ENCODE measurements around the gene PREB. TPM values are rescaled to one million over a fixed set of nuclear protein-coding genes. Genes with fewer than 3 reads are reported as not detected.

The PREB gene
- total RNA-seq, 2 experiments from 2014 or later: 59.7 to 59.9 TPM

DNA sequence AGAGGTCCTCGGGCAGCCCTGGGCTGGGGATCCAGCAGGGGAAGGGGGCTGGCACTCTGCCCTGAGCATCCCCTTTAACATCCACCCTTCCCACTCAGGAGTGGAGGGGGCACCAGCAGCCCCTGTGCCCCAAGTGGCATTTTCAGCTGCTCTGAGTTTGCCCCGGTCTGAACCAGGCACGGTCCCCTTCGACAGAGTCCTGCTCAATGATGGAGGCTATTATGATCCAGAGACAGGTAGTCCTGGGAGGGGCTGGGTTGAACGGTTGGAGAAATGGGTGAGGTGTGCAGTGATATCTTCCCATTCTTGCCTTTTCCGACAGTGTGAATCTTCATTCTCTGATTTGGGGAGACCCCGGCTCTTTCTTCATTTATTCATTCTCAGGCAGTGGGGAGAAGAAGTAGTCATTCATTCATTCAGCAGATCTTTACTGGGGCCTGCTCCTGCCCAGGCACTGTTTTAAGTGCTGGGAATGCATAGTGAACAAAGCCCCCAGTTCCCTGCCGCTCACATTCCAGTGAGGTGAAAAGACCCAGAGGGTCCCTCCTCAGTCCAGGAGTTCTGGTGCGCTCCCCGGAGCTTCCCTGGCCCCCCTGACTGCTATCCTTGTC lies 49.3 kb downstream of the PREB start:
- ATAC-seq (no peak), DNase-seq (no peak)
- no peaks in the 10 kb centered on the region for H3K9me3 Mint-ChIP-seq (ENCODE audit: low read depth)
- ChIA-PET POLR2A (no interaction called here), CTCF (interaction anchor here (0.8 to 5.7 kb wide), 4 partner anchors 14 to 123 kb away, joined by 3 to 30 read pairs (median 4); partner anchors contain the start of gene AGBL5)
- H3K4me1 Mint-ChIP-seq: peaks cover 32% of the 10 kb centered on the region
- H3K27ac Mint-ChIP-seq: peak overlapping the region; percentile 38
- H3K36me3 Mint-ChIP-seq (ENCODE audit: low read depth): no peaks in the 10 kb centered on the region
- peak overlapping the region; percentile 77 for H3K4me3 Mint-ChIP-seq
- H3K27me3 Mint-ChIP-seq: no peaks in the 10 kb centered on the region
- intact Hi-C loops (cut with DNase I, micrococcal nuclease): loop anchor here in 1 of 2 experiments (5.0 kb wide), 1 partner anchor 123 kb away; no protein-coding TSS in a partner anchor

- ChIA-PET POLR2A (interaction anchor here (2.1 kb wide), 1 partner anchor 13 kb away, joined by 6 read pairs; the partner anchor contains the start of gene OST4), CTCF (interaction anchor here (0.8 to 5.7 kb wide), 4 partner anchors 15 to 122 kb away, joined by 3 to 30 read pairs (median 4); partner anchors contain the start of gene AGBL5)
- no peak for DNase-seq
- Mint-ChIP-seq H3K4me1 (peaks cover 32% of the 10 kb centered on the region), H3K4me3 (no peak overlapping the region), H3K9me3 (ENCODE audit: low read depth) (no peaks in the 10 kb centered on the region), H3K27me3 (no peaks in the 10 kb centered on the region), H3K36me3 (ENCODE audit: low read depth) (no peaks in the 10 kb centered on the region), H3K27ac (no peak overlapping the region)
- intact Hi-C loops (cut with DNase I, micrococcal nuclease): loop anchor here in 1 of 2 experiments (5.0 kb wide), 1 partner anchor 122 kb away; no protein-coding TSS in a partner anchor
- no peak for ATAC-seq
These were observed 50.0 kb downstream of the PREB start for GRCh38 chr2:27084297-27085061.

GRCh38 chr2:27083410-27084296 lies 50.8 kb downstream of the PREB start:
- POLR2A ChIA-PET: interaction anchor here (0.6 to 2.1 kb wide), 3 partner anchors 12 to 34 kb away, joined by 3 to 6 read pairs (median 4); partner anchors contain the start of gene OST4
- intact Hi-C loops (cut with DNase I, micrococcal nuclease): no loop called here
- Mint-ChIP-seq H3K36me3 (ENCODE audit: low read depth) (no peaks in the 10 kb centered on the region), H3K4me3 (no peak overlapping the region), H3K4me1 (peaks cover 32% of the 10 kb centered on the region), H3K9me3 (ENCODE audit: low read depth) (no peaks in the 10 kb centered on the region), H3K27ac (no peak overlapping the region), H3K27me3 (no peaks in the 10 kb centered on the region)
- DNase-seq (no peak), ATAC-seq (no peak)
- CTCF ChIA-PET: interaction anchor here (0.5 to 5.7 kb wide), 3 partner anchors 32 to 183 kb away, joined by 3 to 30 read pairs (median 3); partner anchors contain the start of gene AGBL5

DNA sequence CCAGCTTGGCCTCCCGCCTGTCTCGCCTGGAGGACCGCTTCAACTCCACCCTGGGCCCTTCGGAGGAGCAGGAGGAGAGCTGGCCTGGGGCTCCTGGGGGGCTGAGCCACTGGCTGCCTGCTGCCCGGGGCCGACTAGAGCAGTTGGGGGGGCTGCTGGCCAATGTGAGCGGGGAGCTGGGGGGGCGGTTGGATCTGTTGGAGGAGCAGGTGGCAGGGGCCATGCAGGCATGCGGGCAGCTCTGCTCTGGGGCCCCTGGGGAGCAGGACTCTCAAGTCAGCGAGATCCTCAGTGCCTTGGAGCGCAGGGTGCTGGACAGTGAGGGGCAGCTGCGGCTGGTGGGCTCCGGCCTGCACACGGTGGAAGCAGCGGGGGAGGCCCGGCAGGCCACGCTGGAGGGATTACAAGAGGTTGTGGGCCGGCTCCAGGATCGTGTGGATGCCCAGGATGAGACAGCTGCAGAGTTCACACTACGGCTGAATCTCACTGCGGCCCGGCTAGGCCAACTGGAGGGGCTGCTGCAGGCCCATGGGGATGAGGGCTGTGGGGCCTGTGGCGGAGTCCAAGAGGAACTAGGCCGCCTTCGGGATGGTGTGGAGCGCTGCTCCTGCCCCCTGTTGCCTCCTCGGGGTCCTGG lies 51.5 kb downstream of the PREB start:
- no peaks in the 10 kb centered on the region for H3K27me3 Mint-ChIP-seq
- POLR2A ChIA-PET: interaction anchor here (0.6 to 2.1 kb wide), 3 partner anchors 11 to 34 kb away, joined by 3 to 6 read pairs (median 4); partner anchors contain the start of gene OST4
- H3K4me1 Mint-ChIP-seq: peaks cover 32% of the 10 kb centered on the region
- no peaks in the 10 kb centered on the region for H3K36me3 Mint-ChIP-seq (ENCODE audit: low read depth)
- H3K27ac Mint-ChIP-seq: peak overlapping the region; percentile 37
- H3K9me3 Mint-ChIP-seq (ENCODE audit: low read depth): no peaks in the 10 kb centered on the region
- H3K4me3 Mint-ChIP-seq: no peak overlapping the region
- DNase-seq (no peak), ATAC-seq (no peak)
- CTCF ChIA-PET: interaction anchor here (0.5 to 5.7 kb wide), 3 partner anchors 32 to 601 kb away, joined by 3 to 30 read pairs (median 3); partner anchors contain the start of gene AGBL5
- intact Hi-C loops (cut with DNase I, micrococcal nuclease): no loop called here

- POLR2A ChIA-PET: interaction anchor here (0.5 to 2.1 kb wide), 2 partner anchors 11 to 18 kb away, joined by 3 to 6 read pairs; partner anchors contain the start of gene OST4
- DNase-seq (no peak), ATAC-seq (no peak)
- Mint-ChIP-seq H3K4me3 (no peak overlapping the region), H3K9me3 (ENCODE audit: low read depth) (no peaks in the 10 kb centered on the region), H3K27ac (peak overlapping the region; percentile 98), H3K4me1 (peaks cover 30% of the 10 kb centered on the region), H3K27me3 (no peaks in the 10 kb centered on the region), H3K36me3 (ENCODE audit: low read depth) (no peaks in the 10 kb centered on the region)
- intact Hi-C loops (cut with DNase I, micrococcal nuclease): loop anchor here (1.0 kb wide), 6 partner anchors 10 to 288 kb away; partner anchors contain the start of genes AGBL5 (in 2 of the 2), TMEM214 (in 2 of the 2), EIF2B4 (in 1 of the 2) and MAPRE3 (in 1 of the 2)
- CTCF ChIA-PET: interaction anchor here (0.5 to 5.7 kb wide), 10 partner anchors 9 to 601 kb away, joined by 3 to 30 read pairs (median 3); partner anchors contain the start of genes AGBL5 and OST4
These were observed 52.3 kb downstream of the PREB start for GRCh38 chr2:27081984-27082772.

Other genes starting within 250 kb of the PREB start
- gene MAPRE3, start 164.0 kb downstream of the PREB start, total RNA-seq: 1 to 10 TPM; 3.2 to 4.1 TPM
- 10 to 100 TPM; 54.1 to 69.1 TPM for gene TMEM214, start 101.7 kb downstream of the PREB start, total RNA-seq
- gene AGBL5, start 83.0 kb downstream of the PREB start, total RNA-seq: 10 to 100 TPM; 12.5 to 14.5 TPM
- 100 to 1,000 TPM; 305 to 406 TPM for gene OST4, start 63.0 kb downstream of the PREB start, total RNA-seq
- under 1 TPM; 0.40 to 0.46 TPM for gene EMILIN1, start 56.0 kb downstream of the PREB start, total RNA-seq
- gene KHK, start 47.9 kb downstream of the PREB start, total RNA-seq: 10 to 100 TPM; 10.6 to 12.7 TPM
- gene CGREF1, start 15.5 kb downstream of the PREB start, total RNA-seq: 1 to 10 TPM; 6.4 to 7.0 TPM
- gene ABHD1, start 10.8 kb downstream of the PREB start, total RNA-seq: under 1 TPM; 0.39 to 0.65 TPM
- gene PRR30, start 4.8 kb upstream of the PREB start, total RNA-seq: not detected
- under 1 TPM in 1 of 2 experiments, not detected in 1; 0.02 TPM for gene TCF23, start 14.4 kb upstream of the PREB start, total RNA-seq
- 10 to 100 TPM; 69.9 to 83.4 TPM for gene ATRAID, start 77.4 kb upstream of the PREB start, total RNA-seq
- gene SLC5A6, start 77.6 kb upstream of the PREB start, total RNA-seq: 10 to 100 TPM; 27.3 to 34.9 TPM
- 100 to 1,000 TPM; 107 to 147 TPM for gene CAD, start 82.7 kb upstream of the PREB start, total RNA-seq
- under 1 TPM; 0.53 to 0.86 TPM for gene SLC30A3, start 128.4 kb upstream of the PREB start, total RNA-seq
- gene DNAJC5G, start 140.8 kb upstream of the PREB start, total RNA-seq: not detected
- under 1 TPM; 0.09 to 0.11 TPM for gene TRIM54, start 147.8 kb upstream of the PREB start, total RNA-seq
- 1 to 10 TPM; 1.4 to 1.5 TPM for gene UCN, start 173.8 kb upstream of the PREB start, total RNA-seq
- 100 to 1,000 TPM in 1 of 2 experiments, 10 to 100 TPM in 1; 93.4 to 103 TPM for gene MPV17, start 188.5 kb upstream of the PREB start, total RNA-seq
- gene GTF3C2, start 222.1 kb upstream of the PREB start, total RNA-seq: 10 to 100 TPM; 60.3 to 70.2 TPM
- gene EIF2B4, start 235.7 kb upstream of the PREB start, total RNA-seq: 10 to 100 TPM; 31.0 to 39.2 TPM
- 10 to 100 TPM; 63.9 to 82.1 TPM for gene SNX17, start 236.0 kb upstream of the PREB start, total RNA-seq
- 10 to 100 TPM in 1 of 2 experiments, 1 to 10 TPM in 1; 7.7 to 10.5 TPM for gene ZNF513, start 246.1 kb upstream of the PREB start, total RNA-seq

Measured in activated CD4-positive, alpha-beta T cell treated with anti-CD3 and anti-CD28 coated beads for 36 hours (primary cell).